ENCODE measurements around the gene STX19.

Gene STX19

DNA sequence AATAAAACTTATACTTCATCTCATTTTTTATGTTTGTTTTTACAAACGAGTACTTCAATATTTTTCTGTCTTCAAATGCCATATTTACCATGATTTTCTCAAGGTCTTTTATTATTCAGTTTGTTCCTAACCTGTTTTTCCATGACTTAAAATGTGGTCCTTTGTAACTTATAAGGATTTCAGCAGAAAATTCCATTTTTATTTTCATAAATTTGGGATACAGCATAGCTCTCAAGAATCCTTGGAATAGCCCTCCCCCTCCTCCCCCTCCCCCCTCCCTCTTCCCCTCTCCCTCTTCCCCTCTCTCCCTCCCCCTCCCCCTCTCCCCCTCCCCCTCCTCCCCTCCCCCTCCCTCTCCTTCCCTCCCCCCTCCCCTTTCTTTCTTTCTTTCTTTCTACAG is 14.9 kb upstream of the STX19 start:
- Histone ChIP-seq H3K36me3 (replicated peaks) (peaks cover 4% of the 10 kb centered on the region), H3K27me3 (replicated peaks) (no peaks in the 10 kb centered on the region), H3K4me3 (ENCODE audit: low read depth, low read length) (no peak overlapping the region), H3K27ac (no peak overlapping the region)
- TF ChIP-seq, protein P1, sequence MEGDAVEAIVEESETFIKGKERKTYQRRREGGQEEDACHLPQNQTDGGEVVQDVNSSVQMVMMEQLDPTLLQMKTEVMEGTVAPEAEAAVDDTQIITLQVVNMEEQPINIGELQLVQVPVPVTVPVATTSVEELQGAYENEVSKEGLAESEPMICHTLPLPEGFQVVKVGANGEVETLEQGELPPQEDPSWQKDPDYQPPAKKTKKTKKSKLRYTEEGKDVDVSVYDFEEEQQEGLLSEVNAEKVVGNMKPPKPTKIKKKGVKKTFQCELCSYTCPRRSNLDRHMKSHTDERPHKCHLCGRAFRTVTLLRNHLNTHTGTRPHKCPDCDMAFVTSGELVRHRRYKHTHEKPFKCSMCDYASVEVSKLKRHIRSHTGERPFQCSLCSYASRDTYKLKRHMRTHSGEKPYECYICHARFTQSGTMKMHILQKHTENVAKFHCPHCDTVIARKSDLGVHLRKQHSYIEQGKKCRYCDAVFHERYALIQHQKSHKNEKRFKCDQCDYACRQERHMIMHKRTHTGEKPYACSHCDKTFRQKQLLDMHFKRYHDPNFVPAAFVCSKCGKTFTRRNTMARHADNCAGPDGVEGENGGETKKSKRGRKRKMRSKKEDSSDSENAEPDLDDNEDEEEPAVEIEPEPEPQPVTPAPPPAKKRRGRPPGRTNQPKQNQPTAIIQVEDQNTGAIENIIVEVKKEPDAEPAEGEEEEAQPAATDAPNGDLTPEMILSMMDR (IDR thresholded peaks at IDR 0.05; ENCODE audit: low read depth, low read length, missing control alignments), result no peak
- no peak for DNase-seq
- in situ Hi-C loops (cut with HindIII; ENCODE audit: low pct_ligation_motif_present, low sequenced_read_pairs), result no loop called here

DNA sequence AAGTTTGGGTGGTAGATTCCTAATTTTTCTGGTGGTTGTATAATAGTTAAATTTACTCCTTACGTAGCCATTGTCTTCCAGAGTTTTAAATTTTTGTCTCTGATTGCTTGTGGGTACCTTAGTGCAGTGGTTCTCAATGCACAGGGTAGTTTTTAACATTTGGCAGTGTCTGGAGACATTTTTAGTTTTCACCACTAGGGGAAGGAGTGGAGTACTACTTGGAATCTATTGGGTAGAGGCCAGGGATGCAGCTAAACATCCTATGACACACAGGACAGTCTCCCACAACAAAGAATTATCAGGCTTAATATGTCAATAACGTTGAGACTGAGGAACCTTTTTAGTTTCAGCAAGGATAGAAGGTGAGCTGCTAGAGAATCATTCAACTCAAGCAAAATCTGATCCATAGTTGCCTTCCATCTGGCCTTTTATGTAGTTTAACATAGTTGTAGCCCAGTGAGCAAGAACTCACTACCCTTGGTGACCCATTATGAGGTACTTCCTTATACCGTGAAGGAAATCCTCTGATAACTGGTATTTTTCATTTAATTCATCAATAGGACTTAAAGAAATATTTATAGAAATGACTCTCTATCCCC is 8.6 kb upstream of the STX19 start:
- TF ChIP-seq, protein P1 (IDR thresholded peaks at IDR 0.05; ENCODE audit: low read depth, low read length, missing control alignments), result peak; percentile 60
- peak; percentile 44 for DNase-seq
- in situ Hi-C loops (cut with HindIII; ENCODE audit: low pct_ligation_motif_present, low sequenced_read_pairs), result no loop called here
- Histone ChIP-seq H3K36me3 (replicated peaks) (no peaks in the 10 kb centered on the region), H3K27me3 (replicated peaks) (no peaks in the 10 kb centered on the region), H3K27ac (no peak overlapping the region), H3K4me3 (ENCODE audit: low read depth, low read length) (no peak overlapping the region)

DNA sequence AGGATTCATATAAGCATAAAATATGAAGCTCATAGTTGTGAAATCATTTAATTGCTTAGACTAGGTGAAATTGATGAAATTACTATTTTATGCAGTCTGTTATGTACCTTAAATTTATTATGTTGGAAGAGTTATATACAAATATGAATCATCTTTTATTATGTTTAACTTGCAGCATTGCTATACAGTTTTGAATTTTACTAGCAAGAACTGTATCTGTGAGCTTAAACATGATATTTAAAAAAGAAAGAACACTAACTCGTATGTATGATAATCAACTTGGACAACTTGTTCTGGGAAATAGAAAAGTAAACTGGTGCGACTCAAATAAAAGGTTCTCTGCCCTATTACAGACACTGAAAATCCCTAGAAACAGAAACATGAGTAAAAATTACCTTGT is 1.8 kb downstream of the STX19 start:
- in situ Hi-C loops (cut with HindIII; ENCODE audit: low pct_ligation_motif_present, low sequenced_read_pairs), result no loop called here
- no peak for DNase-seq
- TF ChIP-seq, protein P1 (IDR thresholded peaks at IDR 0.05; ENCODE audit: low read depth, low read length, missing control alignments), result no peak
- H3K36me3 ChIP-seq (replicated peaks), result no peaks in the 10 kb centered on the region
- no peak overlapping the region for H3K4me3 ChIP-seq (ENCODE audit: low read depth, low read length)
- H3K27me3 ChIP-seq (replicated peaks), result no peaks in the 10 kb centered on the region
- H3K27ac ChIP-seq, result no peak overlapping the region

DNA sequence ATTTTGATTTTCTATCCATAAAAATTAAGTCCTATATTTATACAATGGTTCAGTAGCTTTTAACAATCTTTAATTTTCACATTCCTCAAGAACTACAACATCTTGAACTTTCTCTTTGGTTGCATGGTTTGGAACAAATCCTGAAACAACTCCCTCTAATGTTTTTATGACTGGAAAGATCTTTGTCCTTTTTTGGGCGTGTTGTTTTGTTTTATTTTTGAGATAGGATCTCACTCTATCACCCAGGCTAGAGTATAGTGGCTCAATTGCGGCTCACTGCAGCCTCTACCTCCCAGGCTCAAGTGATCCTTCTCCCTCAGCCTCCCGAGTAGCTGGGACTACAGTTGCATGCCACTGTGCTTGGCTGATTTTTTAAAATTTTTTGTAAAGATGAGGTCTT is 4.0 kb downstream of the STX19 start:
- TF ChIP-seq, protein P1 (IDR thresholded peaks at IDR 0.05; ENCODE audit: low read depth, low read length, missing control alignments), result no peak
- no peaks in the 10 kb centered on the region for H3K36me3 ChIP-seq (replicated peaks)
- no peak overlapping the region for H3K27ac ChIP-seq
- no peak for DNase-seq
- in situ Hi-C loops (cut with HindIII; ENCODE audit: low pct_ligation_motif_present, low sequenced_read_pairs), result no loop called here
- no peak overlapping the region for H3K4me3 ChIP-seq (ENCODE audit: low read depth, low read length)
- no peaks in the 10 kb centered on the region for H3K27me3 ChIP-seq (replicated peaks)

DNA sequence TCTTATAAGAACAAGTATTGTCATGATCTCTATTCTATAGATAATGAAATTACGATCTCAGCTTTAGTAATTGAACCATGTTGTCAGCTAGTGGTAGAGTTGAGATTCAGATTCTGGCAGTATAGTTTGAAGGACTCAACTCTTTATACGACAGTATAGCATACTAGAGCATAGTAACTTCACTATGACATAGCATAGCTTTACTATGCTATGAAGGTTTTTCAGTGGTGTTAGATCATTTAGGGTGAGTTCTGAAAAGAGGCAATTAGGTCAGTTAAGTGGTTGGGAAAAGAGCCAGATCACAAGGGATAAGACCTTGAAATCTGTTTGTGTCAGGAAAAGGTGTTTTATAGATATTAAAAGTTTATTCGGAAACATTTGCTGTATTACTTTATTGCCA is 8.1 kb downstream of the STX19 start:
- no peak for DNase-seq
- H3K27me3 ChIP-seq (replicated peaks), result no peaks in the 10 kb centered on the region
- H3K27ac ChIP-seq, result no peak overlapping the region
- in situ Hi-C loops (cut with HindIII; ENCODE audit: low pct_ligation_motif_present, low sequenced_read_pairs), result no loop called here
- no peaks in the 10 kb centered on the region for H3K36me3 ChIP-seq (replicated peaks)
- TF ChIP-seq, protein P1 (IDR thresholded peaks at IDR 0.05; ENCODE audit: low read depth, low read length, missing control alignments), result no peak
- no peak overlapping the region for H3K4me3 ChIP-seq (ENCODE audit: low read depth, low read length)

DNA sequence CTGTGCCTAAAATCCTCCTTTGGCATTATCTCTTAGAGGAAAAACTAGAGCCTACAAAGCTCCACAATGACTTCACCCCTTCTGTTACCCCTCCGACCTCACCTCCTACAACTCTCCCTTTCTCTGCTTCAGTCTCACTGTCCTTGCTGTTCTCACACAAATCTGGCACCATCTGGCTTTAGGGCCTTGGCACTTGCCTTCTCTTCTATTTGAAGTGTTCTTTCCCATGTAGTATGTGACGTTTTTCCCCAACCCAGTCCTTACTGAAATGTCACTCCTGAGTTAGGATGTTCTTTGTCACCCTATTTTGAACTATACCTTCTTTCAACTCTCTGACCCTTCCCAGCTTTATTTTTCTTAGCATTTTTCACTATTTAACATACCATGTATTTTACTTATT is 8.7 kb downstream of the STX19 start:
- no peak overlapping the region for H3K4me3 ChIP-seq (ENCODE audit: low read depth, low read length)
- in situ Hi-C loops (cut with HindIII; ENCODE audit: low pct_ligation_motif_present, low sequenced_read_pairs), result no loop called here

More for the DNA sequence above, 8.7 kb downstream of the STX19 start:
- no peak for DNase-seq
- H3K27ac ChIP-seq, result no peak overlapping the region
- no peaks in the 10 kb centered on the region for H3K36me3 ChIP-seq (replicated peaks)
- no peaks in the 10 kb centered on the region for H3K27me3 ChIP-seq (replicated peaks)
- TF ChIP-seq, protein P1 (IDR thresholded peaks at IDR 0.05; ENCODE audit: low read depth, low read length, missing control alignments), result no peak
